NCI-H2196 treated with DMSO at 0.1 percent for 48 hours (cell line): ENCODE results near the gene TLR9.

Experiments
- DNase-seq: peaks from one replicate; lab custom pipeline; 2025; ENCODE audit not compliant: unreplicated experiment; lab: John Stamatoyannopoulos, UW

Gene TLR9

GRCh38 chr3:52176180-52176752, 49.2 kb downstream of the TLR9 start:
- no peak for DNase-seq

- no peak for DNase-seq
Measured at GRCh38 chr3:52175416-52176179, 49.8 kb downstream of the TLR9 start.

- no peak for DNase-seq
Measured at GRCh38 chr3:52174896-52175295, 50.5 kb downstream of the TLR9 start.

- no peak for DNase-seq
Measured at GRCh38 chr3:52173101-52173500, 52.3 kb downstream of the TLR9 start.

- DNase-seq = no peak
Measured at GRCh38 chr3:52172262-52172757, 53.1 kb downstream of the TLR9 start.

GRCh38 chr3:52171514-52172261, 53.8 kb downstream of the TLR9 start:
- no peak for DNase-seq
